GM19193 (cell line): Measurements from ENCODE around the gene SLBP.

Source experiments
- POLR2A ChIP-seq: IDR thresholded peaks from 4 replicates; pipeline ENCODE4 v1.6.1; 2011; ENCODE audit not compliant: insufficient read depth, insufficient read length; ENCODE audit errors: extremely low read depth

Gene SLBP

GRCh38 chr4:1711055-1711570, 1.0 kb downstream of the SLBP start:
- peak; percentile 13 for TF ChIP-seq POLR2A

GRCh38 chr4:1708581-1708980, 3.5 kb downstream of the SLBP start:
- TF ChIP-seq POLR2A: no peak

- no peak for TF ChIP-seq POLR2A
Measured at GRCh38 chr4:1706358-1706757, 5.8 kb downstream of the SLBP start.

- no peak for TF ChIP-seq POLR2A
Measured at GRCh38 chr4:1705732-1706131, 6.4 kb downstream of the SLBP start.

GRCh38 chr4:1703867-1704266, 8.3 kb downstream of the SLBP start:
- no peak for TF ChIP-seq POLR2A

GRCh38 chr4:1695913-1696312, 16.2 kb downstream of the SLBP start:
- no peak for TF ChIP-seq POLR2A

GRCh38 chr4:1693131-1693896, 18.8 kb downstream of the SLBP start:
- TF ChIP-seq POLR2A: no peak

- no peak for TF ChIP-seq POLR2A
Measured at GRCh38 chr4:1691737-1692373, 20.3 kb downstream of the SLBP start.

- TF ChIP-seq POLR2A: no peak
Measured at GRCh38 chr4:1690698-1691097, 21.4 kb downstream of the SLBP start.

- no peak for TF ChIP-seq POLR2A
Measured at GRCh38 chr4:1686440-1687036, 25.6 kb downstream of the SLBP start.

- TF ChIP-seq POLR2A: no peak
Measured at GRCh38 chr4:1685235-1686150, 26.6 kb downstream of the SLBP start.

- TF ChIP-seq POLR2A: no peak
Measured at GRCh38 chr4:1684506-1685234, 27.4 kb downstream of the SLBP start.

GRCh38 chr4:1683736-1684505, 28.2 kb downstream of the SLBP start, which contains the start of gene FAM53A:
TSS of gene FAM53A (minus strand) at chr4:1684313. CDS start at chr4:1668741, 15,572 bp downstream.
- peak; percentile 69 for TF ChIP-seq POLR2A
